Measurements from ENCODE around the gene GAL.
A peak's percentile ranks its signal among the peaks of the same experiment; 100 is the strongest.

The GAL gene

GRCh38 chr11:68683536-68684384, 584 bp upstream of the GAL start:
- Histone ChIP-seq H3K4me1 (ENCODE audit: control insufficient read depth, insufficient read depth, low read length) (peaks cover 7% of the 10 kb centered on the region), H3K9me3 (ENCODE audit: control insufficient read depth, insufficient read depth, low read length) (no peaks in the 10 kb centered on the region), H3K27me3 (ENCODE audit: control insufficient read depth, insufficient read depth, low read length) (peaks cover 40% of the 10 kb centered on the region), H3K4me3 (ENCODE audit: low read depth, low read length) (peak overlapping the region; percentile 65), H3K36me3 (ENCODE audit: control insufficient read depth, insufficient read depth, low read length) (peaks cover 24% of the 10 kb centered on the region), H3K9ac (ENCODE audit: low read depth, low read length) (no peak overlapping the region), H3K27ac (ENCODE audit: low read depth, low read length) (no peak overlapping the region)

- H3K4me1 ChIP-seq (ENCODE audit: control insufficient read depth, insufficient read depth, low read length): peaks cover 17% of the 10 kb centered on the region
- H3K36me3 ChIP-seq (ENCODE audit: control insufficient read depth, insufficient read depth, low read length): peaks cover 39% of the 10 kb centered on the region
- H3K27ac ChIP-seq (ENCODE audit: low read depth, low read length): no peak overlapping the region
- no peaks in the 10 kb centered on the region for H3K9me3 ChIP-seq (ENCODE audit: control insufficient read depth, insufficient read depth, low read length)
- H3K4me3 ChIP-seq (ENCODE audit: low read depth, low read length): peak overlapping the region; percentile 65
- H3K9ac ChIP-seq (ENCODE audit: low read depth, low read length): 0 out of 2 replicates have a peak overlapping the region, but pooled peaks have one; percentile 64
- H3K27me3 ChIP-seq (ENCODE audit: control insufficient read depth, insufficient read depth, low read length): peaks cover 40% of the 10 kb centered on the region
These were observed 1.5 kb downstream of the GAL start for GRCh38 chr11:68685656-68686380.

- Histone ChIP-seq H3K4me1 (ENCODE audit: control insufficient read depth, insufficient read depth, low read length) (peaks cover 24% of the 10 kb centered on the region), H3K9me3 (ENCODE audit: control insufficient read depth, insufficient read depth, low read length) (no peaks in the 10 kb centered on the region), H3K27me3 (ENCODE audit: control insufficient read depth, insufficient read depth, low read length) (peaks cover 40% of the 10 kb centered on the region), H3K4me3 (ENCODE audit: low read depth, low read length) (no peak overlapping the region), H3K36me3 (ENCODE audit: control insufficient read depth, insufficient read depth, low read length) (peaks cover 45% of the 10 kb centered on the region), H3K27ac (ENCODE audit: low read depth, low read length) (no peak overlapping the region), H3K9ac (ENCODE audit: low read depth, low read length) (no peak overlapping the region)
These were observed 2.1 kb downstream of the GAL start for GRCh38 chr11:68686486-68686885.

- H3K9ac ChIP-seq (ENCODE audit: low read depth, low read length): no peak overlapping the region
- no peak overlapping the region for H3K4me3 ChIP-seq (ENCODE audit: low read depth, low read length)
- no peaks in the 10 kb centered on the region for H3K9me3 ChIP-seq (ENCODE audit: control insufficient read depth, insufficient read depth, low read length)
- no peak overlapping the region for H3K27ac ChIP-seq (ENCODE audit: low read depth, low read length)
- H3K36me3 ChIP-seq (ENCODE audit: control insufficient read depth, insufficient read depth, low read length): peaks cover 46% of the 10 kb centered on the region
- peaks cover 24% of the 10 kb centered on the region for H3K4me1 ChIP-seq (ENCODE audit: control insufficient read depth, insufficient read depth, low read length)
- peaks cover 36% of the 10 kb centered on the region for H3K27me3 ChIP-seq (ENCODE audit: control insufficient read depth, insufficient read depth, low read length)
These were observed 3.0 kb downstream of the GAL start for GRCh38 chr11:68687311-68687710.

- no peaks in the 10 kb centered on the region for H3K9me3 ChIP-seq (ENCODE audit: control insufficient read depth, insufficient read depth, low read length)
- no peak overlapping the region for H3K9ac ChIP-seq (ENCODE audit: low read depth, low read length)
- H3K4me3 ChIP-seq (ENCODE audit: low read depth, low read length): no peak overlapping the region
- H3K36me3 ChIP-seq (ENCODE audit: control insufficient read depth, insufficient read depth, low read length): peaks cover 46% of the 10 kb centered on the region
- peaks cover 31% of the 10 kb centered on the region for H3K27me3 ChIP-seq (ENCODE audit: control insufficient read depth, insufficient read depth, low read length)
- no peak overlapping the region for H3K27ac ChIP-seq (ENCODE audit: low read depth, low read length)
- peaks cover 24% of the 10 kb centered on the region for H3K4me1 ChIP-seq (ENCODE audit: control insufficient read depth, insufficient read depth, low read length)
These were observed 3.6 kb downstream of the GAL start for GRCh38 chr11:68687986-68688385.

GRCh38 chr11:68688881-68689280, 4.5 kb downstream of the GAL start:
- H3K27me3 ChIP-seq (ENCODE audit: control insufficient read depth, insufficient read depth, low read length): peaks cover 22% of the 10 kb centered on the region
- no peak overlapping the region for H3K9ac ChIP-seq (ENCODE audit: low read depth, low read length)
- H3K4me3 ChIP-seq (ENCODE audit: low read depth, low read length): no peak overlapping the region
- H3K27ac ChIP-seq (ENCODE audit: low read depth, low read length): no peak overlapping the region
- H3K36me3 ChIP-seq (ENCODE audit: control insufficient read depth, insufficient read depth, low read length): peaks cover 46% of the 10 kb centered on the region
- H3K9me3 ChIP-seq (ENCODE audit: control insufficient read depth, insufficient read depth, low read length): no peaks in the 10 kb centered on the region
- H3K4me1 ChIP-seq (ENCODE audit: control insufficient read depth, insufficient read depth, low read length): peaks cover 33% of the 10 kb centered on the region

GRCh38 chr11:68689737-68690625, 5.6 kb downstream of the GAL start:
- peak overlapping the region; percentile 14 for H3K27ac ChIP-seq (ENCODE audit: low read depth, low read length)
- H3K4me3 ChIP-seq (ENCODE audit: low read depth, low read length): no peak overlapping the region
- peaks cover 11% of the 10 kb centered on the region for H3K27me3 ChIP-seq (ENCODE audit: control insufficient read depth, insufficient read depth, low read length)
- no peak overlapping the region for H3K9ac ChIP-seq (ENCODE audit: low read depth, low read length)
- H3K36me3 ChIP-seq (ENCODE audit: control insufficient read depth, insufficient read depth, low read length): peaks cover 46% of the 10 kb centered on the region
- H3K4me1 ChIP-seq (ENCODE audit: control insufficient read depth, insufficient read depth, low read length): peaks cover 42% of the 10 kb centered on the region
- no peaks in the 10 kb centered on the region for H3K9me3 ChIP-seq (ENCODE audit: control insufficient read depth, insufficient read depth, low read length)

- Histone ChIP-seq H3K9me3 (ENCODE audit: control insufficient read depth, insufficient read depth, low read length) (no peaks in the 10 kb centered on the region), H3K27me3 (ENCODE audit: control insufficient read depth, insufficient read depth, low read length) (peaks cover 2% of the 10 kb centered on the region; the same call in 1 of the 2 replicates), H3K4me3 (ENCODE audit: low read depth, low read length) (no peak overlapping the region), H3K36me3 (ENCODE audit: control insufficient read depth, insufficient read depth, low read length) (peaks cover 46% of the 10 kb centered on the region), H3K9ac (ENCODE audit: low read depth, low read length) (no peak overlapping the region), H3K27ac (ENCODE audit: low read depth, low read length) (peak overlapping the region; percentile 14), H3K4me1 (ENCODE audit: control insufficient read depth, insufficient read depth, low read length) (peaks cover 43% of the 10 kb centered on the region)
These were observed 6.5 kb downstream of the GAL start for GRCh38 chr11:68690671-68691401.

GRCh38 chr11:68691402-68691784, 7.0 kb downstream of the GAL start:
- H3K4me3 ChIP-seq (ENCODE audit: low read depth, low read length): no peak overlapping the region
- H3K4me1 ChIP-seq (ENCODE audit: control insufficient read depth, insufficient read depth, low read length): peaks cover 44% of the 10 kb centered on the region
- H3K27ac ChIP-seq (ENCODE audit: low read depth, low read length): no peak overlapping the region
- peaks cover 45% of the 10 kb centered on the region for H3K36me3 ChIP-seq (ENCODE audit: control insufficient read depth, insufficient read depth, low read length)
- no peak overlapping the region for H3K9ac ChIP-seq (ENCODE audit: low read depth, low read length)
- H3K9me3 ChIP-seq (ENCODE audit: control insufficient read depth, insufficient read depth, low read length): peaks cover 4% of the 10 kb centered on the region; the same call in 1 of the 2 replicates
- H3K27me3 ChIP-seq (ENCODE audit: control insufficient read depth, insufficient read depth, low read length): no peaks in the 10 kb centered on the region

GRCh38 chr11:68692115-68692514, 7.8 kb downstream of the GAL start:
- Histone ChIP-seq H3K36me3 (ENCODE audit: control insufficient read depth, insufficient read depth, low read length) (peaks cover 37% of the 10 kb centered on the region), H3K4me3 (ENCODE audit: low read depth, low read length) (no peak overlapping the region)

More at GRCh38 chr11:68692115-68692514, 7.8 kb downstream of the GAL start:
- Histone ChIP-seq H3K9me3 (ENCODE audit: control insufficient read depth, insufficient read depth, low read length) (peaks cover 5% of the 10 kb centered on the region; the same call in 1 of the 2 replicates), H3K27ac (ENCODE audit: low read depth, low read length) (no peak overlapping the region), H3K9ac (ENCODE audit: low read depth, low read length) (no peak overlapping the region), H3K27me3 (ENCODE audit: control insufficient read depth, insufficient read depth, low read length) (no peaks in the 10 kb centered on the region), H3K4me1 (ENCODE audit: control insufficient read depth, insufficient read depth, low read length) (peaks cover 44% of the 10 kb centered on the region)
